ENCODE measurements around the gene TNFSF8.

DNA sequence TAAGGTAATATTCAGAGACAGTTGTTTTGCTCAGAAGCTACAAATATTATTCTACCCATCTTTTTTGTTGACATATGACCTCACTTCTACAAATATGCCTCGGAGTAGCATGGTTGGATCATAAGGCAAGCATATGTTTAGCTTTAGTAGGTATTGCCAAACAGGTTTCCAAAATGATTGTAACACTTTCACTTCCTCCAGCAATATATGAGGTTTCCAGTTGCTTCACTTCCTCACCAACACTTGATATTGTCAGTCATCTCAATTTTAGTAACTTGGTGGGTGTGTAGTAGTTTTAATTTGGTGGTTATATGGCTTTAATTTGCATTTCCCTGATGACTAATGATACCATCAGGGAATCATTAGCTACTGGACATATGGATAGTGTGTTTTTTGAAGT is 46.7 kb downstream of the TNFSF8 start:
- TF ChIP-seq, protein P1, sequence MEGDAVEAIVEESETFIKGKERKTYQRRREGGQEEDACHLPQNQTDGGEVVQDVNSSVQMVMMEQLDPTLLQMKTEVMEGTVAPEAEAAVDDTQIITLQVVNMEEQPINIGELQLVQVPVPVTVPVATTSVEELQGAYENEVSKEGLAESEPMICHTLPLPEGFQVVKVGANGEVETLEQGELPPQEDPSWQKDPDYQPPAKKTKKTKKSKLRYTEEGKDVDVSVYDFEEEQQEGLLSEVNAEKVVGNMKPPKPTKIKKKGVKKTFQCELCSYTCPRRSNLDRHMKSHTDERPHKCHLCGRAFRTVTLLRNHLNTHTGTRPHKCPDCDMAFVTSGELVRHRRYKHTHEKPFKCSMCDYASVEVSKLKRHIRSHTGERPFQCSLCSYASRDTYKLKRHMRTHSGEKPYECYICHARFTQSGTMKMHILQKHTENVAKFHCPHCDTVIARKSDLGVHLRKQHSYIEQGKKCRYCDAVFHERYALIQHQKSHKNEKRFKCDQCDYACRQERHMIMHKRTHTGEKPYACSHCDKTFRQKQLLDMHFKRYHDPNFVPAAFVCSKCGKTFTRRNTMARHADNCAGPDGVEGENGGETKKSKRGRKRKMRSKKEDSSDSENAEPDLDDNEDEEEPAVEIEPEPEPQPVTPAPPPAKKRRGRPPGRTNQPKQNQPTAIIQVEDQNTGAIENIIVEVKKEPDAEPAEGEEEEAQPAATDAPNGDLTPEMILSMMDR (IDR thresholded peaks at IDR 0.05; ENCODE audit: low read length): no peak
- no peak for TF ChIP-seq EZH2 (IDR thresholded peaks at IDR 0.05; ENCODE audit: borderline replicate concordance, low read length)

Measured in OCI-LY1 (cell line).